Small intestine (tissue), 7 donors: ENCODE data around the gene TMEM63B. TPM values are rescaled to one million over a fixed set of nuclear protein-coding genes. Genes with fewer than 3 reads are reported as not detected.

Source experiments
- DNase-seq, 2 donors: peaks; one replicate each; pipeline versions ENCODE4 v3.0.0 to v3.0.0-alpha.2; 2013
- FAIRE-seq: peaks from 2 replicates; lab custom pipeline; 2012; peaks lifted over from hg19 to GRCh38; lab: Jason Lieb, UNC
- H3K27ac ChIP-seq, 3 donors: one replicate each; pipeline ENCODE4 v1.5.1; 2013; ENCODE audit warnings: low read length in 2 of 3, mild to moderate bottlenecking in 2 of 3, control low read depth in 1 of 3, inconsistent platforms in 1 of 3, low read depth in 1 of 3, moderate library complexity in 1 of 3
- H3K27me3 ChIP-seq, 3 donors: one replicate each; pipeline ENCODE4 v1.6.1; 2013; ENCODE audit warnings: low read length in 3 of 3, inconsistent platforms in 1 of 3; ENCODE audit not compliant: control insufficient read depth in 3 of 3, insufficient read depth in 3 of 3
- H3K36me3 ChIP-seq, 3 donors: one replicate each; pipeline ENCODE4 v1.6.1; 2013; ENCODE audit warnings: low read length in 3 of 3, inconsistent platforms in 1 of 3, low read depth in 1 of 3, mild to moderate bottlenecking in 1 of 3, moderate library complexity in 1 of 3; ENCODE audit not compliant: control insufficient read depth in 3 of 3, insufficient read depth in 2 of 3
- H3K4me1 ChIP-seq, 3 donors: one replicate each; pipeline ENCODE4 v1.6.1; 2013; ENCODE audit warnings: low read length in 2 of 3, inconsistent platforms in 1 of 3, low read depth in 1 of 3, mild to moderate bottlenecking in 1 of 3, moderate library complexity in 1 of 3; ENCODE audit not compliant: control insufficient read depth in 3 of 3, insufficient read depth in 2 of 3
- H3K4me3 ChIP-seq, 3 donors: one replicate each; pipeline ENCODE4 v1.5.1; 2013; ENCODE audit warnings: low read length in 3 of 3, control low read depth in 1 of 3, inconsistent platforms in 1 of 3, low read depth in 1 of 3, mild to moderate bottlenecking in 1 of 3, moderate library complexity in 1 of 3
- H3K9me3 ChIP-seq, 2 donors: one replicate each; pipeline ENCODE4 v1.6.1; 2013; ENCODE audit warnings: low read depth in 1 of 2, low read length in 1 of 2; ENCODE audit not compliant: control insufficient read depth in 2 of 2, insufficient read depth in 1 of 2
- WGBS, 3 donors: extraction: QIAGEN DNeasy Blood & Tissue Kit; methylation state at CpG; one replicate each; pipeline ENCODE4 v1.1.7; 2013; 5-methylcytosine and 5-hydroxymethylcytosine counted together
- polyA plus RNA-seq, 4 donors: library from polyadenylated mRNA; stranded (reverse) in 3 of 4; unstranded in 1 of 4; fragments of 200-250 nt in 3 of 4; fragments of 120-200 nt in 1 of 4; gene quantifications; one replicate each; pipeline versions ENCODE4 v1.2.1 to v1.2.3, GENCODE V29; 2013
- donor health status: healthy with polysubstance abuse.
- donor health status: control.
- donor health status: control.
- donor health status: Bipolar disorder and iron deficiency.
- donor health status: healthy.

The TMEM63B gene
- polyA plus RNA-seq, 4 donors: 13.2 to 33.9 (median 25.6) TPM

- WGBS, 3 donors: 9 to 89% (median 89%) methylated on average over 1 of the region's 1 CpG
- Histone ChIP-seq H3K9me3 (no peaks in the 10 kb centered on the region), H3K27ac (no peak overlapping the region), H3K4me3 (no peak overlapping the region), H3K4me1 (peaks cover 3 to 39% (median 6%) of the 10 kb centered on the region in 3 donors), H3K36me3 (peaks cover 8 to 79% (median 10%) of the 10 kb centered on the region in 3 donors), H3K27me3 (no peaks in the 10 kb centered on the region)
- FAIRE-seq (no peak), DNase-seq (no peak)
Measured at GRCh38 chr6:44108471-44108870, 18.9 kb upstream of the TMEM63B start.

GRCh38 chr6:44109212-44109611 lies 18.1 kb upstream of the TMEM63B start:
- FAIRE-seq (no peak), DNase-seq (no peak)
- H3K36me3 ChIP-seq: peaks cover 12 to 79% (median 12%) of the 10 kb centered on the region in 3 donors
- WGBS, 3 donors: 90 to 93% (median 91%) methylated on average over 10 of the region's 10 CpGs
- no peaks in the 10 kb centered on the region for H3K9me3 ChIP-seq
- H3K4me3 ChIP-seq: no peak overlapping the region
- no peaks in the 10 kb centered on the region for H3K27me3 ChIP-seq
- H3K27ac ChIP-seq: no peak overlapping the region
- H3K4me1 ChIP-seq: peaks cover 3 to 46% (median 6%) of the 10 kb centered on the region in 3 donors

GRCh38 chr6:44110005-44110676 lies 17.2 kb upstream of the TMEM63B start:
- H3K27me3 ChIP-seq: no peaks in the 10 kb centered on the region
- no peak for FAIRE-seq
- H3K36me3 ChIP-seq: peaks cover 12 to 76% (median 14%) of the 10 kb centered on the region in 3 donors

GRCh38 chr6:44110966-44111365 lies 16.4 kb upstream of the TMEM63B start:
- H3K36me3 ChIP-seq: peaks cover 12 to 76% (median 13%) of the 10 kb centered on the region in 3 donors

More at GRCh38 chr6:44110005-44110676, 17.2 kb upstream of the TMEM63B start:
- H3K9me3 ChIP-seq: no peaks in the 10 kb centered on the region
- H3K4me3 ChIP-seq: no peak overlapping the region
- H3K27ac ChIP-seq: peak overlapping the region in 2 of 3 donors; percentile 1 to 77
- DNase-seq: peak; percentile 48 to 65
- peaks cover 3 to 46% (median 6%) of the 10 kb centered on the region in 3 donors for H3K4me1 ChIP-seq
- 79 to 85% (median 82%) methylated on average over 6 of the region's 6 CpGs for WGBS, 3 donors

GRCh38 chr6:44111434-44112417 lies 15.6 kb upstream of the TMEM63B start:
- Histone ChIP-seq H3K4me3 (no peak overlapping the region), H3K27ac (peak overlapping the region; percentile 45 to 89 (median 87)), H3K27me3 (no peaks in the 10 kb centered on the region), H3K36me3 (peaks cover 12 to 69% (median 13%) of the 10 kb centered on the region in 3 donors), H3K4me1 (peaks cover 5 to 56% (median 6%) of the 10 kb centered on the region in 3 donors), H3K9me3 (no peaks in the 10 kb centered on the region)
- FAIRE-seq: no peak
- 41 to 62% (median 60%) methylated on average over 6 of the region's 6 CpGs for WGBS, 3 donors
- DNase-seq: peak; percentile 92 to 97

More at GRCh38 chr6:44110966-44111365, 16.4 kb upstream of the TMEM63B start:
- H3K4me1 ChIP-seq: peaks cover 3 to 49% (median 6%) of the 10 kb centered on the region in 3 donors
- 95 to 100% (median 100%) methylated on average over 3 of the region's 3 CpGs for WGBS, 3 donors
- no peak for DNase-seq
- no peak overlapping the region for H3K4me3 ChIP-seq
- no peaks in the 10 kb centered on the region for H3K9me3 ChIP-seq
- H3K27me3 ChIP-seq: no peaks in the 10 kb centered on the region
- FAIRE-seq: no peak
- peak overlapping the region in 2 of 3 donors; percentile 77 to 87 for H3K27ac ChIP-seq

- H3K4me1 ChIP-seq: peaks cover 5 to 68% (median 9%) of the 10 kb centered on the region in 3 donors
- H3K4me3 ChIP-seq: no peak overlapping the region
- peaks cover 8 to 57% (median 9%) of the 10 kb centered on the region in 3 donors for H3K36me3 ChIP-seq
- WGBS, 3 donors: 40 to 55% (median 46%) methylated on average over 3 of the region's 3 CpGs
- no peaks in the 10 kb centered on the region for H3K9me3 ChIP-seq
- DNase-seq (no peak), FAIRE-seq (no peak)
- H3K27ac ChIP-seq: peak overlapping the region in 1 of 3 donors; percentile 5
- no peaks in the 10 kb centered on the region for H3K27me3 ChIP-seq
Measured at GRCh38 chr6:44113414-44113813, 13.9 kb upstream of the TMEM63B start.

GRCh38 chr6:44115866-44116265 lies 11.5 kb upstream of the TMEM63B start:
- WGBS, 3 donors: 85 to 88% (median 87%) methylated on average over 5 of the region's 5 CpGs
- Histone ChIP-seq H3K4me1 (peaks cover 5 to 61% (median 12%) of the 10 kb centered on the region in 3 donors), H3K36me3 (peaks cover 4 to 42% (median 8%) of the 10 kb centered on the region in 3 donors), H3K27me3 (no peaks in the 10 kb centered on the region), H3K27ac (no peak overlapping the region), H3K4me3 (no peak overlapping the region), H3K9me3 (no peaks in the 10 kb centered on the region)
- no peak for FAIRE-seq
- no peak for DNase-seq
